GM12878 (cell line): ENCODE data around the gene LRRC14B.

Experiments
- CTCF ChIP-seq, 3 experiments: IDR thresholded peaks in 2 of 3; conservative IDR thresholded peaks in 1 of 3; 2 replicates each; pipeline ENCODE4 v1.5.1; 2011; ENCODE audit warnings: low read depth in 3 of 3, low read length in 3 of 3, mild to moderate bottlenecking in 3 of 3, control low read depth in 2 of 3, moderate library complexity in 2 of 3, inconsistent platforms in 1 of 3, mixed read lengths in 1 of 3; ENCODE audit not compliant: control insufficient read depth in 2 of 3, insufficient read depth in 1 of 3; ENCODE audit errors: extremely low read depth in 1 of 3
- JUND ChIP-seq: IDR thresholded peaks from 2 replicates; pipeline ENCODE4 v1.6.1; 2012; ENCODE audit warnings: low read depth, mild to moderate bottlenecking, low read length, improper control_type of control experiment, moderate library complexity
- REST ChIP-seq: IDR thresholded peaks from 2 replicates; pipeline ENCODE4 v1.6.1; 2012; ENCODE audit warnings: mild to moderate bottlenecking, low read depth, low read length
- SIN3A ChIP-seq: IDR thresholded peaks from 2 replicates; pipeline ENCODE4 v1.6.1; 2012; ENCODE audit warnings: low read depth, low read length, improper control_type of control experiment
- SPI1 ChIP-seq: IDR thresholded peaks from 2 replicates; pipeline ENCODE4 v1.6.1; 2011; ENCODE audit warnings: low read depth, mild to moderate bottlenecking, low read length, moderate library complexity, borderline replicate concordance; ENCODE audit not compliant: insufficient read depth
- STAT3 ChIP-seq: IDR thresholded peaks from 2 replicates; pipeline ENCODE4 v1.6.1; 2011; ENCODE audit warnings: low read depth, low read length, improper control_type of control experiment

- no peak for TF ChIP-seq CTCF (IDR thresholded peaks at IDR 0.05 in 2 of 3, conservative IDR thresholded peaks at IDR 0.05 in 1 of 3; ENCODE audit: control insufficient read depth in 2 of 3, extremely low read depth in 1 of 3, insufficient read depth in 1 of 3, low read depth in 3 of 3, low read length in 3 of 3)
- TF ChIP-seq SIN3A, result no peak
- no peak for TF ChIP-seq SPI1
- TF ChIP-seq REST, result no peak
- no peak for TF ChIP-seq JUND
- no peak for TF ChIP-seq STAT3
These were observed 4.9 kb upstream of the LRRC14B start for GRCh38 chr5:186091-187041.
